T-cell (primary cell): ENCODE data around the gene TSPAN15. TPM values are rescaled to one million over a fixed set of nuclear protein-coding genes. Genes with fewer than 3 reads are reported as not detected.
"Not testable (repeated sequence)": the region's sequence is repeated elsewhere in the genome, so short reads cannot be mapped to it uniquely, and the experiment has no call there.

Source experiments
- ATAC-seq, 4 experiments: fragments of 200-7000 bp in 3 of 4; fragments of 150-1000 bp in 1 of 4; cut with Tn5 transposase; replicated peaks in 1 of 4; 1 replicate in 3 of 4; 2 replicates in 1 of 4; pipeline ENCODE4 v1.10.0; 2021; ENCODE audit warnings: moderate library complexity in 3 of 4, mild to moderate bottlenecking in 2 of 4, moderate number of reproducible peaks in 1 of 4
- CTCF ChIA-PET, 2 donors: fragments of 300-600 bp; sonication (Branson Sonifier 250); formaldehyde crosslinking; loops; one replicate each; lab custom pipeline; 2022; ENCODE audit warnings: antibody characterized with exemption in 2 of 2; lab: Charles Lee
- POLR2A ChIA-PET, 2 donors: fragments of 300-600 bp; sonication (Branson Sonifier 250); formaldehyde crosslinking; loops; one replicate each; lab custom pipeline; 2022; ENCODE audit warnings: antibody characterized with exemption in 2 of 2; lab: Charles Lee
- DNase-seq, 35 experiments: peaks; one replicate each; pipeline versions ENCODE4 v3.0.0 to v3.0.0-alpha.2; 2013 to 2023
- H3K27ac ChIP-seq: one replicate; pipeline ENCODE4 v1.5.1; 2013; ENCODE audit warnings: low read length
- H3K27me3 ChIP-seq, 2 experiments: replicated peaks in 1 of 2; 1 replicate in 1 of 2; 2 replicates in 1 of 2; pipeline versions ENCODE4 v1.6.1 to v1.7.0; 2013; ENCODE audit warnings: low read length in 1 of 2, mixed read lengths in 1 of 2; ENCODE audit not compliant: control insufficient read depth in 2 of 2, insufficient read depth in 2 of 2; ENCODE audit errors: extremely low read depth in 1 of 2
- H3K36me3 ChIP-seq, 2 donors: 1 replicate in 1 of 2; 2 replicates in 1 of 2; pipeline versions ENCODE4 v1.6.1 to v1.7.0; 2013; ENCODE audit warnings: low read length in 1 of 2; ENCODE audit not compliant: control insufficient read depth in 2 of 2, insufficient read depth in 1 of 2; ENCODE audit errors: extremely low read depth in 1 of 2
- H3K4me1 ChIP-seq, 2 experiments: 1 replicate in 1 of 2; 2 replicates in 1 of 2; pipeline versions ENCODE4 v1.6.1 to v1.7.0; 2013; ENCODE audit warnings: low read length in 2 of 2, mixed read lengths in 1 of 2; ENCODE audit not compliant: insufficient read depth in 2 of 2, control insufficient read depth in 1 of 2; ENCODE audit errors: extremely low read depth in 1 of 2
- H3K4me3 ChIP-seq, 2 donors: 1 replicate in 1 of 2; 2 replicates in 1 of 2; pipeline versions ENCODE4 v1.5.1 to v1.7.0; 2013; ENCODE audit warnings: mild to moderate bottlenecking in 2 of 2, low read length in 1 of 2, moderate library complexity in 1 of 2; ENCODE audit not compliant: control insufficient read depth in 1 of 2; ENCODE audit errors: extremely low read depth in 1 of 2
- H3K9me3 ChIP-seq: 2 replicates; pipeline ENCODE4 v1.7.0; 2013
- H3K27ac Mint-ChIP-seq, 2 donors: one replicate each; pipeline ENCODE4 v1.8.0; 2020 to 2021; ENCODE audit warnings: mild to moderate bottlenecking in 2 of 2, mixed read lengths in 2 of 2
- H3K27me3 Mint-ChIP-seq, 2 donors: one replicate each; pipeline ENCODE4 v1.8.0; 2021 to 2022; ENCODE audit warnings: mixed read lengths in 2 of 2
- H3K36me3 Mint-ChIP-seq: one replicate; pipeline ENCODE4 v1.8.0; 2021; ENCODE audit warnings: mixed read lengths
- H3K4me1 Mint-ChIP-seq, 3 donors: one replicate each; pipeline ENCODE4 v1.8.0; 2020 to 2022; ENCODE audit warnings: mixed read lengths in 3 of 3, mild to moderate bottlenecking in 1 of 3
- H3K4me3 Mint-ChIP-seq, 3 donors: one replicate each; pipeline ENCODE4 v1.8.0; 2020 to 2022; ENCODE audit warnings: mild to moderate bottlenecking in 3 of 3, mixed read lengths in 3 of 3, moderate library complexity in 3 of 3
- H3K9me3 Mint-ChIP-seq, 3 donors: one replicate each; pipeline ENCODE4 v1.8.0; 2020 to 2022; ENCODE audit warnings: mixed read lengths in 3 of 3
- WGBS: methylation state at CpG from one replicate; pipeline ENCODE4 v1.1.5; 2013; ENCODE audit warnings: missing lambda C conversion rate; ENCODE audit not compliant: insufficient coverage; 5-methylcytosine and 5-hydroxymethylcytosine counted together
- total RNA-seq, 35 experiments: library from RNA in 6 of 35; stranded (reverse) in 6 of 35; fragments of 120-200 nt in 1 of 35; gene quantifications; one replicate each; pipeline versions ENCODE4 v1.2.1 to v1.2.4 and lab custom pipeline; 2013 to 2026

Gene TSPAN15
- total RNA-seq, 5 donors from 2014 or later (not counting 1 experiment from before 2014, with no cell fraction given), result 2.9 to 8.2 (median 6.2) TPM

GRCh38 chr10:69516316-69516715, 65.1 kb downstream of the TSPAN15 start:
- H3K4me1 Mint-ChIP-seq, result peaks cover 0 to 6% (median 0%) of the 10 kb centered on the region in 3 donors
- H3K9me3 ChIP-seq, result no peaks in the 10 kb centered on the region
- POLR2A ChIA-PET, result no interaction called here
- H3K27me3 ChIP-seq, result peaks cover 2 to 24% of the 10 kb centered on the region in 2 experiments
- CTCF ChIA-PET, result interaction anchor here (0.6 to 3.7 kb wide), 6 partner anchors 50 to 232 kb away, joined by 3 to 55 read pairs (median 6); no protein-coding TSS in a partner anchor
- ATAC-seq (peak in 3 of 4 experiments; percentile 42 to 69 (median 60)), DNase-seq (peak in 17 of 35 experiments; percentile 11 to 40 (median 22))
- H3K27me3 Mint-ChIP-seq, result peaks cover 14 to 21% of the 10 kb centered on the region in 2 donors
- H3K36me3 ChIP-seq, result no peaks in the 10 kb centered on the region
- H3K4me3 Mint-ChIP-seq, result no peak overlapping the region
- WGBS, result no CpG with 5 or more reads among the region's 3 CpGs
- H3K27ac ChIP-seq, result no peak overlapping the region
- no peaks in the 10 kb centered on the region for H3K9me3 Mint-ChIP-seq
- no peak overlapping the region for H3K27ac Mint-ChIP-seq
- no peaks in the 10 kb centered on the region for H3K4me1 ChIP-seq
- H3K36me3 Mint-ChIP-seq, result no peaks in the 10 kb centered on the region
- H3K4me3 ChIP-seq, result no peak overlapping the region

DNA sequence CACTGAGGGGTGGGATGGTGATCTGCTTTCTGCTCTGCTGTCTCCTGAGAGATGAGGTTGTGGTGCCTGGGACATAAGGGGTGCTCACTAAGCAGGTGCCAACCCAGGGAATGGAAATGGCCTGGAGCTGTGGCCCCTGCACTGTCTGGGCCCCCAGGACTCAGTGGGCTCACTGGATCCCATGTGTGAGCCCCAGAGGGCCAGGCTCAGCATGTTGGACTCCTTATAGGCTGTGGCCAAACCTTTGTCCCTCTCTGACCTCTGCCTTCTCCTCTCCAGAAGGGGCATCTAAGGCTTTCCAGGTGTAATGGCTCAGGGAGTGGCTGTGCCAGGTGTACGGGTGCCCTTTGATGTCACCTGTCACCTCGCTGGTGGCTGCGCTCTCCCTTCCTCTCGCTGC, 65.5 kb downstream of the TSPAN15 start:
- H3K4me3 ChIP-seq, result no peak overlapping the region
- Mint-ChIP-seq H3K27me3 (peaks cover 14 to 21% of the 10 kb centered on the region in 2 donors), H3K4me3 (no peak overlapping the region), H3K36me3 (no peaks in the 10 kb centered on the region), H3K9me3 (no peaks in the 10 kb centered on the region), H3K4me1 (peaks cover 0 to 6% (median 0%) of the 10 kb centered on the region in 3 donors), H3K27ac (no peak overlapping the region)
- ATAC-seq (no peak), DNase-seq (no peak)
- no peak overlapping the region for H3K27ac ChIP-seq
- ChIA-PET POLR2A (no interaction called here), CTCF (interaction anchor here (0.5 to 3.7 kb wide), 4 partner anchors 121 to 772 kb away, joined by 3 to 55 read pairs (median 3); no protein-coding TSS in a partner anchor)
- H3K36me3 ChIP-seq, result no peaks in the 10 kb centered on the region
- no peaks in the 10 kb centered on the region for H3K9me3 ChIP-seq
- 87% methylated on average over 4 of the region's 4 CpGs for WGBS
- H3K4me1 ChIP-seq, result no peaks in the 10 kb centered on the region
- H3K27me3 ChIP-seq, result peaks cover 2 to 24% of the 10 kb centered on the region in 2 experiments

- Histone ChIP-seq H3K27ac (no peak overlapping the region), H3K9me3 (no peaks in the 10 kb centered on the region), H3K4me3 (no peak overlapping the region), H3K36me3 (no peaks in the 10 kb centered on the region), H3K4me1 (no peaks in the 10 kb centered on the region), H3K27me3 (peaks cover 2 to 24% of the 10 kb centered on the region in 2 experiments)
- POLR2A ChIA-PET, result no interaction called here
- 87% methylated on average over 5 of the region's 9 CpGs for WGBS
- ATAC-seq (no peak), DNase-seq (no peak)
- H3K4me1 Mint-ChIP-seq, result peaks cover 0 to 6% (median 0%) of the 10 kb centered on the region in 3 donors
- CTCF ChIA-PET, result interaction anchor here (0.5 to 3.7 kb wide), 4 partner anchors 120 to 772 kb away, joined by 3 to 55 read pairs (median 4); no protein-coding TSS in a partner anchor
- H3K4me3 Mint-ChIP-seq, result no peak overlapping the region
- no peaks in the 10 kb centered on the region for H3K9me3 Mint-ChIP-seq
- H3K27ac Mint-ChIP-seq, result no peak overlapping the region
- H3K27me3 Mint-ChIP-seq, result peaks cover 14 to 21% of the 10 kb centered on the region in 2 donors
- H3K36me3 Mint-ChIP-seq, result no peaks in the 10 kb centered on the region
These were observed 66.1 kb downstream of the TSPAN15 start for GRCh38 chr10:69517271-69517848.

DNA sequence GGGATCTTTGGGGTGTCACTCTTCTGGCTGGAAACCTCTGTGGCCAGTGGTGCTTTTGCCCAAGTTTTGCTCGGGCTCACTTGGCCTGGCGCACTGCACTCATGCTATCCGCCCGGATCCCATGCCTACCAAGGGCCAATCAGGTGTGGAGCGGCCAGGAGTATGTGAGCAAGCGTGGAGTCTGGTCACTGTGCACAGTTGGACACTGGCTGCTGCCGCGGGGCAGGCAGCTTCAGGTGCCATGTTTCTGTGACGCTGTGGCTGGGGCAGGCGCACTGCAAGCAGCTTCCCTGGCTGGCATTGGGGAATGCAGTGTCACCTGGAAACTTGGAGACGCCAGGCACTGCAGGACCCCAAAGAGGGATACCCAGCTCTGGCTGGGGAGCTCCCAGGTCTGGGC, 76.7 kb downstream of the TSPAN15 start:
- Histone ChIP-seq H3K4me1 (no peaks in the 10 kb centered on the region), H3K27me3 (peaks cover 0 to 5% of the 10 kb centered on the region in 2 experiments), H3K36me3 (no peaks in the 10 kb centered on the region), H3K27ac (no peak overlapping the region), H3K4me3 (no peak overlapping the region), H3K9me3 (no peaks in the 10 kb centered on the region)
- ChIA-PET POLR2A (interaction anchor here in 1 of 2 donors (0.6 kb wide), 1 partner anchor 123 kb away, joined by 3 read pairs; no protein-coding TSS in a partner anchor), CTCF (no interaction called here)
- peaks cover 5 to 19% of the 10 kb centered on the region in 2 donors for H3K27me3 Mint-ChIP-seq
- H3K36me3 Mint-ChIP-seq, result peaks cover 4% of the 10 kb centered on the region
- no peak overlapping the region for H3K27ac Mint-ChIP-seq
- H3K4me3 Mint-ChIP-seq, result no peak overlapping the region
- H3K9me3 Mint-ChIP-seq, result peaks cover 0 to 4% (median 3%) of the 10 kb centered on the region in 3 donors
- no peaks in the 10 kb centered on the region for H3K4me1 Mint-ChIP-seq
- no peak for ATAC-seq
- 97% methylated on average over 10 of the region's 11 CpGs for WGBS
- no peak for DNase-seq

DNA sequence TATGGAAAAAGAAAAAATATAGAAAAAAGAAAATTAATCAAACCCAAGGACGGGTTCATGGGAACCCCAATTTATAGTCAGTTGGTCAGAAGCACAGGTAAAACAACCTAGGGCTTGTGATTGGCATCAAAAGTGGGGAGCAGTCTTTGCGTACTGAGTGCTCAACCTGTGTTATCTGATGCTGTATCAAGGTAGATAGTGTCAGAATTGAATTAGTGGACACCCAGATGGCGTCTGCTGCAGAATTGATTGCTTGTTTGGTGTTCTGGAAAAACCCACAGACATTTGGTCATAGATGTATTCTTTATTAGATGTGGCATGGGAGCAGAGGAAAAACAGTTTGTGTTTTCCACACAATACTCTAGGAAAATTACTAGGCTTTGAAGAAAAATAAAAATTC, 82.4 kb downstream of the TSPAN15 start:
- H3K9me3 ChIP-seq, result no peaks in the 10 kb centered on the region
- Mint-ChIP-seq H3K36me3 (peaks cover 4% of the 10 kb centered on the region), H3K27me3 (peaks cover 3 to 12% of the 10 kb centered on the region in 2 donors), H3K27ac (no peak overlapping the region), H3K4me1 (no peaks in the 10 kb centered on the region), H3K9me3 (peaks cover 4 to 19% (median 12%) of the 10 kb centered on the region in 3 donors), H3K4me3 (no peak overlapping the region)
- H3K36me3 ChIP-seq, result no peaks in the 10 kb centered on the region
- WGBS, result 86% methylated on average over 3 of the region's 3 CpGs
- ChIA-PET CTCF (no interaction called here), POLR2A (no interaction called here)
- H3K4me1 ChIP-seq, result no peaks in the 10 kb centered on the region
- no peak overlapping the region for H3K27ac ChIP-seq
- peaks cover 0 to 6% of the 10 kb centered on the region in 2 experiments for H3K27me3 ChIP-seq
- DNase-seq (no peak), ATAC-seq (no peak)
- no peak overlapping the region for H3K4me3 ChIP-seq

- H3K27ac ChIP-seq, CTCF ChIA-PET, H3K36me3 ChIP-seq, H3K9me3 ChIP-seq, H3K4me3 Mint-ChIP-seq, H3K36me3 Mint-ChIP-seq, H3K4me3 ChIP-seq, POLR2A ChIA-PET, H3K4me1 Mint-ChIP-seq, DNase-seq, ATAC-seq, H3K27ac Mint-ChIP-seq, H3K4me1 ChIP-seq, H3K27me3 Mint-ChIP-seq: not testable (repeated sequence)
- H3K9me3 Mint-ChIP-seq, result peaks cover 9 to 28% (median 12%) of the 10 kb centered on the region in 3 donors
- peaks cover 0 to 12% of the 10 kb centered on the region in 2 experiments for H3K27me3 ChIP-seq
- WGBS, result 86% methylated on average over 8 of the region's 11 CpGs
These were observed 85.3 kb downstream of the TSPAN15 start for GRCh38 chr10:69536521-69536920.
